ENCODE data around the gene TUBAL3.
A peak's percentile ranks its signal among the peaks of the same experiment; 100 is the strongest.
"Not testable (repeated sequence)": the region's sequence is repeated elsewhere in the genome, so short reads cannot be mapped to it uniquely, and the experiment has no call there.

Gene TUBAL3

GRCh38 chr10:5379202-5379601 lies 25.4 kb downstream of the TUBAL3 start:
- not testable (repeated sequence) for DNase-seq (ENCODE audit: low spot score)

- DNase-seq (ENCODE audit: low spot score): no peak
Measured at GRCh38 chr10:5376450-5376849, 28.2 kb downstream of the TUBAL3 start.

GRCh38 chr10:5373891-5374611 lies 30.6 kb downstream of the TUBAL3 start:
- no peak for DNase-seq (ENCODE audit: low spot score)

GRCh38 chr10:5373307-5373706 lies 31.3 kb downstream of the TUBAL3 start:
- DNase-seq (ENCODE audit: low spot score): no peak

GRCh38 chr10:5370493-5371352 lies 33.9 kb downstream of the TUBAL3 start:
- no peak for DNase-seq (ENCODE audit: low spot score)

GRCh38 chr10:5369362-5370158 lies 35.1 kb downstream of the TUBAL3 start:
- DNase-seq (ENCODE audit: low spot score): no peak

GRCh38 chr10:5365928-5366327 lies 38.7 kb downstream of the TUBAL3 start:
- DNase-seq (ENCODE audit: low spot score): no peak

- DNase-seq (ENCODE audit: low spot score): no peak
Measured at GRCh38 chr10:5364890-5365338, 39.7 kb downstream of the TUBAL3 start, which contains the start of gene UCN3. Gene UCN3 (plus strand): TSS chr10:5364966. CDS start chr10:5373721, 8,755 bp downstream.

GRCh38 chr10:5364374-5364773 lies 40.3 kb downstream of the TUBAL3 start:
- DNase-seq (ENCODE audit: low spot score): no peak

- DNase-seq (ENCODE audit: low spot score): no peak
Measured at GRCh38 chr10:5362873-5363272, 41.8 kb downstream of the TUBAL3 start.

GRCh38 chr10:5361966-5362365 lies 42.7 kb downstream of the TUBAL3 start:
- no peak for DNase-seq (ENCODE audit: low spot score)

- no peak for DNase-seq (ENCODE audit: low spot score)
Measured at GRCh38 chr10:5360318-5360915, 44.2 kb downstream of the TUBAL3 start.

GRCh38 chr10:5356302-5356763 lies 48.3 kb downstream of the TUBAL3 start:
- DNase-seq (ENCODE audit: low spot score): no peak

GRCh38 chr10:5355594-5356301 lies 48.9 kb downstream of the TUBAL3 start:
- no peak for DNase-seq (ENCODE audit: low spot score)

- no peak for DNase-seq (ENCODE audit: low spot score)
Measured at GRCh38 chr10:5354068-5354467, 50.6 kb downstream of the TUBAL3 start.

- no peak for DNase-seq (ENCODE audit: low spot score)
Measured at GRCh38 chr10:5349362-5349761, 55.3 kb downstream of the TUBAL3 start.

- no peak for DNase-seq (ENCODE audit: low spot score)
Measured at GRCh38 chr10:5346881-5347280, 57.7 kb downstream of the TUBAL3 start.

GRCh38 chr10:5344746-5345145 lies 59.9 kb downstream of the TUBAL3 start:
- DNase-seq (ENCODE audit: low spot score): no peak

GRCh38 chr10:5343979-5344378 lies 60.6 kb downstream of the TUBAL3 start:
- no peak for DNase-seq (ENCODE audit: low spot score)

GRCh38 chr10:5343561-5343960 lies 61.1 kb downstream of the TUBAL3 start:
- peak; percentile 13 for DNase-seq (ENCODE audit: low spot score)
